ENCODE results near the gene HK3.

GRCh38 chr5:176891331-176891958 lies 7.7 kb downstream of the HK3 start:
- TF ChIP-seq CTCF (optimal IDR thresholded peaks at IDR 0.05 in 1 of 3, IDR thresholded peaks at IDR 0.05 in 1 of 3, conservative IDR thresholded peaks at IDR 0.05 in 1 of 3; ENCODE audit: extremely low read depth in 1 of 3, insufficient read depth in 2 of 3, low read length in 3 of 3) (no peak), EZH2 (IDR thresholded peaks at IDR 0.05; ENCODE audit: low read length) (no peak)

Data from keratinocyte (primary cell).